Ovary (tissue), 3 donors: ENCODE measurements around the gene ABCC1.

Experiments used
- CTCF ChIP-seq, 3 donors: fragments of 450-650 bp in 2 of 3; fragments of 200-600 bp in 1 of 3; IDR thresholded peaks; one replicate each; pipeline versions ENCODE4 v1.5.1 to v1.8.0; 2016 to 2022; ENCODE audit warnings: antibody characterized with exemption in 3 of 3, mild to moderate bottlenecking in 1 of 3
- POLR2A ChIP-seq: fragments of 450-650 bp; IDR thresholded peaks from one replicate; pipeline ENCODE4 v1.6.1; 2017; ENCODE audit warnings: antibody characterized with exemption, mild to moderate bottlenecking, moderate library complexity
- donor health status: DM: no; HTN: no; CAD: no.

GRCh38 chr16:16167927-16168326 lies 218.5 kb downstream of the ABCC1 start:
- TF ChIP-seq CTCF (IDR thresholded peaks at IDR 0.05), result no peak
- no peak for TF ChIP-seq POLR2A
